Glutamatergic neuron (in vitro differentiated cells): Measurements from ENCODE around the gene PPM1G. TPM values are rescaled to one million over a fixed set of nuclear protein-coding genes. Genes with fewer than 3 reads are reported as not detected.

ENCODE experiments used
- DNase-seq: peaks from one replicate; pipeline ENCODE4 v3.0.0; 2022
- H3K27ac Mint-ChIP-seq: one replicate; pipeline ENCODE4 v1.8.0; 2020; ENCODE audit warnings: mild to moderate bottlenecking, mixed read lengths, inconsistent platforms; ENCODE audit not compliant: unreplicated experiment
- H3K27me3 Mint-ChIP-seq: one replicate; pipeline ENCODE4 v1.8.0; 2020; ENCODE audit warnings: mild to moderate bottlenecking, moderate library complexity, mixed read lengths, inconsistent platforms; ENCODE audit not compliant: unreplicated experiment
- H3K36me3 Mint-ChIP-seq: one replicate; pipeline ENCODE4 v1.8.0; 2020; ENCODE audit warnings: mild to moderate bottlenecking, mixed read lengths, inconsistent platforms; ENCODE audit not compliant: unreplicated experiment
- H3K4me1 Mint-ChIP-seq: one replicate; pipeline ENCODE4 v1.8.0; 2020; ENCODE audit warnings: mild to moderate bottlenecking, low read depth, mixed read lengths, inconsistent platforms; ENCODE audit not compliant: unreplicated experiment
- H3K4me3 Mint-ChIP-seq: one replicate; pipeline ENCODE4 v1.8.0; 2020; ENCODE audit warnings: mild to moderate bottlenecking, mixed read lengths, inconsistent platforms; ENCODE audit not compliant: unreplicated experiment
- H3K9me3 Mint-ChIP-seq: one replicate; pipeline ENCODE4 v1.8.0; 2020; ENCODE audit warnings: mild to moderate bottlenecking, moderate library complexity, mixed read lengths, inconsistent platforms; ENCODE audit not compliant: unreplicated experiment
- total RNA-seq: library from RNA; stranded (reverse); fragmentation: NEBNext Ultra II Directional; extraction: Animal tissue kit (Norgen Biotek cat#: 25700); gene quantifications from one replicate; pipeline ENCODE4 v1.2.1, GENCODE V29; 2021; ENCODE audit not compliant: unreplicated experiment
- TF ChIP-seq, protein P1 (sequence below): fragments of 200-600 bp; sonication (generic); IDR thresholded peaks from one replicate; pipeline ENCODE4 v1.5.0; 2021; ENCODE audit not compliant: partially characterized antibody, unreplicated experiment

The PPM1G gene
- total RNA-seq, 1 donor from 2014 or later = 84.9 TPM

DNA sequence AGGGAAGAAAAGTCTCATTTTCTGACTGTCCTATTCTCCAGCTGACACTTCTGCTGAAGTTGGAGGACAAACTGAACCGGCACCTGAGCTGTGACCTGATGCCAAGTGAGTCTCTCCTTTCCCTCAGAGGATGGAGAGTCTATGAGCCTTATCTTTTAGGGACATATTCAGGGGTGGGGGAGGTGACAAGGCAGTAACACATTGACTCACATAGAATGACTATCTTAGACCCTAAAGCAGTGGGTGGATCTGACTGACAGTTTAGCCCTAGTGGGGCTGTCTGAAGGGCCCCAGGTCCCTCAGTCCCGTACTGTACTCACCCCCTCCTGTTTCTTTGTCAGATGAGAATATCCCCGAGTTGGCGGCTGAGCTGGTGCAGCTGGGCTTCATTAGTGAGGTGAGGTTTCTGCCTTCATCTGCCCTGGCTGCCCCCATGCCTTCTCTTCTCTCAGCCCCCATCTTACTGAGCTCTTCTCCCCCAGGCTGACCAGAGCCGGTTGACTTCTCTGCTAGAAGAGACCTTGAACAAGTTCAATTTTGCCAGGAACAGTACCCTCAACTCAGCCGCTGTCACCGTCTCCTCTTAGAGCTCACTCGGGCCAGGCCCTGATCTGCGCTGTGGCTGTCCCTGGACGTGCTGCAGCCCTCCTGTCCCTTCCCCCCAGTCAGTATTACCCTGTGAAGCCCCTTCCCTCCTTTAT, 32.0 kb upstream of the PPM1G start:
- Mint-ChIP-seq H3K4me1 (no peaks in the 10 kb centered on the region), H3K27me3 (peaks cover 2% of the 10 kb centered on the region), H3K27ac (no peak overlapping the region), H3K4me3 (peak overlapping the region; percentile 18), H3K9me3 (peaks cover 4% of the 10 kb centered on the region), H3K36me3 (peaks cover 10% of the 10 kb centered on the region)
- DNase-seq = no peak
- TF ChIP-seq, protein P1, sequence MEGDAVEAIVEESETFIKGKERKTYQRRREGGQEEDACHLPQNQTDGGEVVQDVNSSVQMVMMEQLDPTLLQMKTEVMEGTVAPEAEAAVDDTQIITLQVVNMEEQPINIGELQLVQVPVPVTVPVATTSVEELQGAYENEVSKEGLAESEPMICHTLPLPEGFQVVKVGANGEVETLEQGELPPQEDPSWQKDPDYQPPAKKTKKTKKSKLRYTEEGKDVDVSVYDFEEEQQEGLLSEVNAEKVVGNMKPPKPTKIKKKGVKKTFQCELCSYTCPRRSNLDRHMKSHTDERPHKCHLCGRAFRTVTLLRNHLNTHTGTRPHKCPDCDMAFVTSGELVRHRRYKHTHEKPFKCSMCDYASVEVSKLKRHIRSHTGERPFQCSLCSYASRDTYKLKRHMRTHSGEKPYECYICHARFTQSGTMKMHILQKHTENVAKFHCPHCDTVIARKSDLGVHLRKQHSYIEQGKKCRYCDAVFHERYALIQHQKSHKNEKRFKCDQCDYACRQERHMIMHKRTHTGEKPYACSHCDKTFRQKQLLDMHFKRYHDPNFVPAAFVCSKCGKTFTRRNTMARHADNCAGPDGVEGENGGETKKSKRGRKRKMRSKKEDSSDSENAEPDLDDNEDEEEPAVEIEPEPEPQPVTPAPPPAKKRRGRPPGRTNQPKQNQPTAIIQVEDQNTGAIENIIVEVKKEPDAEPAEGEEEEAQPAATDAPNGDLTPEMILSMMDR = no peak

DNA sequence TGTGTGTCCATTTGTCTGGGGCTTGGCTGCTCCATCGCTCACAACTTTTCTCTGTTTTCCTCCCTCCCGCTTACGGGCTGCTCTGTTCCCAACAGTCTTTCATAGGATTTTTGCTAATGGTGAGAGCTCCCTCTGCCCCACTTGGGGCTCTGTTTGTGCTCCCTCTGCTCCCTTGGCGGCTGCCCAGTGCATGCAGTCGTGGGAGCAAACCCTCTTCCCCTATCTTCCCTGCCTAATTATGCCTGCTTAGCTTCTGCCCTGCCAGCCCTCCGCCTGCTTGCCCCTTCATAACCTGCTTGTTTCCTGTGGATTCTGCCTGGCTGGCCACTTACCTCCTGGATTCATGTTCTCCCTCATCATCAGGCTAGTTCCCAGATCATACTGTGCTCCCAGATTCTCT, 26.2 kb upstream of the PPM1G start:
- Mint-ChIP-seq H3K27ac (peak overlapping the region; percentile 40), H3K9me3 (peaks cover 2% of the 10 kb centered on the region), H3K4me1 (peaks cover 5% of the 10 kb centered on the region), H3K36me3 (peaks cover 16% of the 10 kb centered on the region), H3K27me3 (peaks cover 5% of the 10 kb centered on the region), H3K4me3 (no peak overlapping the region)
- no peak for DNase-seq
- TF ChIP-seq, protein P1 = no peak

DNA sequence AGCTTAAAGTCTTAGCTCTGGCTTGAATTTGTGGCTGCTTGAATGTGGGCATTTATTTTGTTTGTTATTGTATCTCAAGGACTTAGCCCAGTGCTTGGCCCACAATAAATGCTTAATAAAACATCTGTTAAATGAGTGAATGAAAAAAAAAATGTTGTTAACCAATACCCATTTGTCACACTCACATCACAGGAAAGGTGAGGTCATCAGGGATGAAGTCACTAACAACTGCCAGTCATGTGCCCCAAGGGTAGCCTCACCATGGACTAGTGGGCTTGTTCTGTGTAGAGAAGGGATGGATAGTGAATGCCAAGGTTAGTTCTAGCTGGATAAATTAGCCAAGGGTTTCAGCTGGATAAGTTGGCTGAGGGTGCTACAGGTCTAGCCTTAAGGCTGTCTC, 22.0 kb upstream of the PPM1G start:
- Mint-ChIP-seq H3K27me3 (peaks cover 6% of the 10 kb centered on the region), H3K4me3 (peak overlapping the region; percentile 56), H3K27ac (peak overlapping the region; percentile 49), H3K36me3 (peaks cover 6% of the 10 kb centered on the region), H3K9me3 (peaks cover 12% of the 10 kb centered on the region), H3K4me1 (peaks cover 19% of the 10 kb centered on the region)
- DNase-seq = no peak
- TF ChIP-seq, protein P1 = no peak

DNA sequence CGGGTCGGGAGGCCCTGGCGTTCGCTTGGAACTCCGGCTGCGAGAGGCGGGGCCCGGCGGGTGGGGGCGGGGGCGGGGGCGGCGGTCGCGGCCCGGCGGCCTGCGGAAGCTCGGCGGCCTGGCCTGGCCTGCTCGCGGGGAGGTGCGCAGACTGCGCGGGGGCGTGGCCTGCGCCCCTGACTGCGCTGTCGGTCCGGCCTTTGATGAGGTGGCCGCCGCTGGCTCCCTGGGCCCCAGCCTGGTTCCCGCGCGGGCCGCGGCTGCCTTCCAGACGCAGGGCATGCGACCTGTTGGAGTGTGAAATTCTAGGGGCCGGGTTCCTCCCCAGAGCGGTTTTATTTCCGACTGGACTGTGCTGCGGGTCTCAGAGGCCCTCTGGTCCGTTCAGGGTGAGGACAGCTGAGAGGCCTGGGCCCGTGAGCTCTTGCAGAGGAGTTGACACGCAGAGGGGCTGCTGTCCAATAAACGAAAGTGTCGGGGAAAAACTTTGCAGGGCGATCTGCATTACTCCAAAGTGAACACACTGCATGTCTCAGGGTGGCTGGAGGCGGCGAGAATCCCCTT, 19.7 kb upstream of the PPM1G start:
- DNase-seq = peak; percentile 86
- H3K4me1 Mint-ChIP-seq = peaks cover 19% of the 10 kb centered on the region
- H3K9me3 Mint-ChIP-seq = peaks cover 12% of the 10 kb centered on the region
- peak overlapping the region; percentile 99 for H3K4me3 Mint-ChIP-seq
- H3K27me3 Mint-ChIP-seq = peaks cover 3% of the 10 kb centered on the region
- H3K36me3 Mint-ChIP-seq = no peaks in the 10 kb centered on the region
- peak overlapping the region; percentile 95 for H3K27ac Mint-ChIP-seq
- TF ChIP-seq, protein P1 = no peak
